Activated naive CD8-positive, alpha-beta T cell (primary cell): Measurements from ENCODE around the gene PLXNA4.
"Not testable (repeated sequence)": the region's sequence is repeated elsewhere in the genome, so short reads cannot be mapped to it uniquely, and the experiment has no call there.

Experiments used
- H3K27ac Mint-ChIP-seq: one replicate; pipeline ENCODE4 v1.8.0; 2021; ENCODE audit warnings: mixed read lengths
- H3K27me3 Mint-ChIP-seq: one replicate; pipeline ENCODE4 v1.8.0; 2021; ENCODE audit warnings: mixed read lengths
- H3K36me3 Mint-ChIP-seq: one replicate; pipeline ENCODE4 v1.8.0; 2021; ENCODE audit warnings: mixed read lengths
- H3K4me1 Mint-ChIP-seq: one replicate; pipeline ENCODE4 v1.8.0; 2021; ENCODE audit warnings: low read depth, mixed read lengths
- H3K4me3 Mint-ChIP-seq: one replicate; pipeline ENCODE4 v1.8.0; 2021; ENCODE audit warnings: mild to moderate bottlenecking, mixed read lengths
- H3K9me3 Mint-ChIP-seq: one replicate; pipeline ENCODE4 v1.8.0; 2021; ENCODE audit warnings: low read depth, mixed read lengths

PLXNA4 gene

DNA sequence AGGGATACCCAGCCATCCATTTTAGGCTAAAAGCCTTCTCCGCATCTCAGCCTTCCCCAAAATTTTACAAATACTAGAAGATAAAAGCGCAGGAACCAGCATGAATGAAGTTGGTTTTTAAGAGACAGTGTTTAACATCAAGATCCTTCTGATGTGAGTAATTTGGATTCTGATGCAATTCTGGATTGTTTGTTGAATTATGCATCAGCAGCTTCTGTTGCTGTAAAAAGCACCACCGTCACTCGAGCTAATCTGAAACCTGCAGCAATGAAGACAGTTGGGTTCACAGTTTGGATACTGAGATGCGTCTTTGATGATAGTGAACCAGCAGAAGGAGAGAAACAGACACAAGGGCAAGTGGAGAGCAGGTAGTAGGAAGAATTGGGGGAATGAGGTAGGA lies 179.2 kb downstream of the PLXNA4 start:
- Mint-ChIP-seq H3K4me1 (peaks cover 5% of the 10 kb centered on the region), H3K36me3 (peaks cover 4% of the 10 kb centered on the region), H3K9me3 (no peaks in the 10 kb centered on the region)

DNA sequence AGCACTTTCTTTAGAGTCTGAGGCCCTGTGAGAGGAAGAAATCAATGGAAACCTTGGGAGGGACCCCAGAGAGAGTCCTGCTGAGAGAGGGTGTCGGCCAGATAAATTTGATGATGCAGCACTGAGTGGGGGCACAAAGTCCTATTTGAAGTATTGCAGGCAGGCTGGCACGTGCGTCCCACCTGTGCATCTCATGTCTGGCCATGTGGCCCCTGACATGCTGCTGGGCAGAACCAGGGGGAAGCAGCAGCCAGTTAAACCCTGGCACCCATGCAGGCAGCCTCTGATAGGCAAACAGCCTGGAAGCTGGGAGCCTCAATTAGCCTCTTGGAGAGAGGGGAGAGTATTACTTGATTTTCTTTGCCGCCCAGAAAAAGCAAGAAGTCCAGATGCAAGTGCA lies 180.9 kb downstream of the PLXNA4 start:
- Mint-ChIP-seq H3K27me3 (no peaks in the 10 kb centered on the region), H3K36me3 (no peaks in the 10 kb centered on the region), H3K4me1 (peaks cover 5% of the 10 kb centered on the region), H3K4me3 (no peak overlapping the region), H3K9me3 (no peaks in the 10 kb centered on the region), H3K27ac (no peak overlapping the region)

More for the DNA sequence above, 179.2 kb downstream of the PLXNA4 start:
- H3K27me3 Mint-ChIP-seq: no peaks in the 10 kb centered on the region
- H3K27ac Mint-ChIP-seq: no peak overlapping the region
- no peak overlapping the region for H3K4me3 Mint-ChIP-seq

GRCh38 chr7:132394283-132395198 lies 181.7 kb downstream of the PLXNA4 start:
- Mint-ChIP-seq H3K9me3 (no peaks in the 10 kb centered on the region), H3K4me3 (no peak overlapping the region)

GRCh38 chr7:132393789-132394261 lies 182.4 kb downstream of the PLXNA4 start:
- H3K4me3 Mint-ChIP-seq: no peak overlapping the region
- no peaks in the 10 kb centered on the region for H3K36me3 Mint-ChIP-seq
- no peak overlapping the region for H3K27ac Mint-ChIP-seq

More at GRCh38 chr7:132394283-132395198, 181.7 kb downstream of the PLXNA4 start:
- H3K27ac Mint-ChIP-seq: no peak overlapping the region
- peaks cover 5% of the 10 kb centered on the region for H3K4me1 Mint-ChIP-seq
- H3K27me3 Mint-ChIP-seq: no peaks in the 10 kb centered on the region
- H3K36me3 Mint-ChIP-seq: no peaks in the 10 kb centered on the region

GRCh38 chr7:132392713-132393112 lies 183.6 kb downstream of the PLXNA4 start:
- H3K27ac Mint-ChIP-seq: no peak overlapping the region
- H3K36me3 Mint-ChIP-seq: no peaks in the 10 kb centered on the region
- peaks cover 5% of the 10 kb centered on the region for H3K4me1 Mint-ChIP-seq
- no peak overlapping the region for H3K4me3 Mint-ChIP-seq
- H3K9me3 Mint-ChIP-seq: no peaks in the 10 kb centered on the region
- no peaks in the 10 kb centered on the region for H3K27me3 Mint-ChIP-seq

More at GRCh38 chr7:132393789-132394261, 182.4 kb downstream of the PLXNA4 start:
- Mint-ChIP-seq H3K4me1 (peaks cover 5% of the 10 kb centered on the region), H3K9me3 (no peaks in the 10 kb centered on the region), H3K27me3 (no peaks in the 10 kb centered on the region)

GRCh38 chr7:132390705-132391104 lies 185.6 kb downstream of the PLXNA4 start:
- no peak overlapping the region for H3K27ac Mint-ChIP-seq
- no peaks in the 10 kb centered on the region for H3K9me3 Mint-ChIP-seq
- H3K27me3 Mint-ChIP-seq: no peaks in the 10 kb centered on the region
- H3K4me1 Mint-ChIP-seq: peaks cover 5% of the 10 kb centered on the region
- H3K4me3 Mint-ChIP-seq: no peak overlapping the region
- H3K36me3 Mint-ChIP-seq: no peaks in the 10 kb centered on the region

DNA sequence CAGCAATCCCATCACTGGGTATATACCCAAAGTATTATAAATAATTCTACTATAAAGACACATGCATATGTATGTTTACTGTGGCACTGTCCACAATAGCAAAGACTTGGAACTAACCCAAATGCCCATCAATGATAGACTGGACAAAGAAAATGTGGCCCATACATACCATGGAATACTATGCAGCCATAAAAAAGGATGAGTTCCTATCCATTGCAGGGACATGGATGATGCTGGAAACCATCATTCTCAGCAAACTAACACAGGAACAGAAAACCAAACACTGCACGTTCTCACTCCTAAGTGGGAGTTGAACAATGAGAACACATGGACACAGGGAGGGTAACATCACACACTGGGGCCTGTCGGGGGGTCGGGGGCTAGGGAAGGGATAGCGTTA lies 186.2 kb downstream of the PLXNA4 start:
- H3K27me3 Mint-ChIP-seq, H3K36me3 Mint-ChIP-seq, H3K9me3 Mint-ChIP-seq, H3K4me3 Mint-ChIP-seq, H3K27ac Mint-ChIP-seq, H3K4me1 Mint-ChIP-seq: not testable (repeated sequence)

DNA sequence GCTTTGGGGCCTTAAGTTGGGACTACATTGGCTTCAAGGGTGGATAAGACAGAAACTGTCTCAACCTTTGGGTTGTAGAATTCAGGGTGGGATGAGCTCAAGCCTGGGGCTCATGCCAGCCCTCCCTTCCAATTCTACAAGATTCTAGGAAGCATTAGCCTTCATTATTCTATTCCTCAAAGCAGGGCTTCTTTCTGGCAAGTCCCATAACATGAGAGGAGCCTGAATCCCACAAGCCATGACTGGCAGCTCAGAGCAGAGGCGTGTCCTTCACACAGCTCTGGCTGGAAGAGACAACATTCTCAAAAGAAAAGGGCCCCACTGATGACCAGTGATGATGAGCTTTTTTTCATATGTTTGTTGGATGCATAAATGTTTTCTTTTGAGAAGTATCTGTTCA lies 187.6 kb downstream of the PLXNA4 start:
- no peaks in the 10 kb centered on the region for H3K9me3 Mint-ChIP-seq
- no peak overlapping the region for H3K4me3 Mint-ChIP-seq
- H3K27ac Mint-ChIP-seq: no peak overlapping the region
- no peaks in the 10 kb centered on the region for H3K4me1 Mint-ChIP-seq
- no peaks in the 10 kb centered on the region for H3K36me3 Mint-ChIP-seq
- H3K27me3 Mint-ChIP-seq: no peaks in the 10 kb centered on the region

DNA sequence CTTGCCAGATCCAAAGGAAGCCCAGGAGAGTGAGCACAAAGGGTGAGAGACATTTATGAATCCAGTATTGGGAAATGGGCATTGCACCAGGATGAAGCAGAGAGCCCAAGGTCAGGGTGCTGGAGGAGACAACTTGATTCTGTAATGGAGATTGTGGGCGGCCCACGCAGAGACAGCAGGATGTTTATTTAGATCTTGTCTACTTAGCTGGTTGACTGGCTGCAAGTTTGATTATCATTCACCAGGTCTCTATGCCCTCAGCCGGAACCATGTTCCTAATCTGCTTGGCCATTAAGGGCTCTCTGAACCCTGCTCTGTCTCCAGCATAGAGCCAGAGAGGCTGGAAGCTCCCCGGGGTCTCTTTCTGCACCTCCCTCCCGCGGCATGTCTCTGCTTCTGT lies 188.7 kb downstream of the PLXNA4 start:
- H3K4me1 Mint-ChIP-seq: no peaks in the 10 kb centered on the region
- H3K9me3 Mint-ChIP-seq: no peaks in the 10 kb centered on the region
- H3K4me3 Mint-ChIP-seq: no peak overlapping the region
- H3K27me3 Mint-ChIP-seq: peaks cover 2% of the 10 kb centered on the region
- no peak overlapping the region for H3K27ac Mint-ChIP-seq
- no peaks in the 10 kb centered on the region for H3K36me3 Mint-ChIP-seq

DNA sequence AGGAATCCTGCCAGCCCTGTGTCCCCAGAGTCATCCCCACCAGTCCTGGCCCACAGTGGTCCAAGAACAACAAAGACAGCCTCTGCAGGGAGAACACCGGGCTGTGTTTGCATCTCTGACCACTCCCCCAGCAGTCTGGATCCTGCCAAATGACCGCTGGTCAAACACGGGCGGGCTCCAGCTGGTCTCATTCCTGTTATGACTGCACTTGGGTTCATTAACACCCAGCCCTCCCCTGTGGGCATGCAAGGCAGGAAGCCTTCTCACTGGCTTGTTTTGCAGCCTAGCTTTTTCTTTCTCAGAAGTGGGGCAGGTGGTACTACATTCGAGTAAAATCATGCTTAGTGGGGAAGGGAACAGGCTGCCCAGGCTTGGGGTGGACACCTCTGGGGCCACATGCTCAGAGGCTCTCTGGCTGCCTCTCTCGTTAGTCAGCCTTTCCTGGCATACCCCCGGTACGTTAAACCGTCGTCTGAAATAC lies 190.0 kb downstream of the PLXNA4 start:
- Mint-ChIP-seq H3K36me3 (no peaks in the 10 kb centered on the region), H3K9me3 (no peaks in the 10 kb centered on the region), H3K4me3 (no peak overlapping the region), H3K27ac (no peak overlapping the region), H3K4me1 (no peaks in the 10 kb centered on the region), H3K27me3 (peaks cover 2% of the 10 kb centered on the region)

DNA sequence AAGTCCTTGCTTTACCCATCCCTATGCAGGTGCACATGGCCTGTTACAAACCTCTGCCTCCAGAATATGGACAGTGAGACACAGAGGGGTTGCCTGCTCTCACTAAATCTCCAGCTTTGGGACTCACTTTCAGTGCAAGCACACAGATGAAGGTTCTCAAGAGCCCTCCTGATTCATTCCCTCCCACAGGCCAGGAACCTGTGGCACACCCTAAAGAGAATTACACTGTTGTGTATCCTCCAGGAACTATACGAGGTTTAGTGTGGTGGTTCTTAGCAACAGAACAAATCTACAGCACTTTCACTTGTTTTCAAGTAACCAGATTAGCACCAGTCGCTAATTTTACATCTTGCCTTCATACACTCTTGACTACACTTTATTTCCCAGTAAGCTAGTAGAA lies 192.3 kb downstream of the PLXNA4 start:
- no peak overlapping the region for H3K4me3 Mint-ChIP-seq
- no peak overlapping the region for H3K27ac Mint-ChIP-seq
- H3K27me3 Mint-ChIP-seq: peaks cover 3% of the 10 kb centered on the region
- no peaks in the 10 kb centered on the region for H3K4me1 Mint-ChIP-seq
- H3K9me3 Mint-ChIP-seq: no peaks in the 10 kb centered on the region
- H3K36me3 Mint-ChIP-seq: no peaks in the 10 kb centered on the region

DNA sequence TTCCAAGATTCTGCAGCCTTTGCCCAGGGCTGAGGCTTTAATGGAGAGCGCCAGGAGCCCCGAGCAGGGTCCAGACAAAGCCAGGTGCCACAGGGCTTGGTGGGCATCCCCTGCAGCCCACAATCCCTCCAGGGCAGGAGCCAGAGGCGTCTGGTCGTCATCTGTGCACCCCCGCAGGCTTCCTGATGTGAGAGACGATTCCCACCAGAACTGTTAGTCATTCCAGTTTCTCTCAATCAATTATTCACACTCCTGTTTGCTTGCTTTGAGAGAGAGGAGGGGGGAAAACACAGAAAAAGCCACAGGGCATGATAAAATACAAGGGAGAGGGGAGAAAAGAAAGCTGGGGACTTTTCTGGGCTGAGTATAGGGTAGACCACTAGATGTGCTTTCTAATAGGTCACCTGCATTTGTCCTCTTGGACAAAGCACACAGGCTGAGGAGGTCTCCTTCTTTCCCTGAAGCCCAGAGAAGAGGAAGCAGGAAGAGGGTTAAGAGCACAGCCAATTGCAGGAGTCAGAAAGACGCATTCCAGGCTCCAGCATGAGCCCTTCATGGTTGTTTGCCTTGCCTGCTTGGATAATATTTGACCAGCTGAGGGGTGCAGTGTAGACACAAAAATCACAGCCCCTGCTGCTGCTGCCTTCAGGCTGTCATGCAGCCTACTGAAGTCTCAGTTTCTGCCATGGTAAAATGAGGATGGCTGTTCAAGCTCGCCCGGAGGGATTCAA lies 194.4 kb downstream of the PLXNA4 start:
- Mint-ChIP-seq H3K27me3 (peaks cover 3% of the 10 kb centered on the region), H3K36me3 (no peaks in the 10 kb centered on the region)

DNA sequence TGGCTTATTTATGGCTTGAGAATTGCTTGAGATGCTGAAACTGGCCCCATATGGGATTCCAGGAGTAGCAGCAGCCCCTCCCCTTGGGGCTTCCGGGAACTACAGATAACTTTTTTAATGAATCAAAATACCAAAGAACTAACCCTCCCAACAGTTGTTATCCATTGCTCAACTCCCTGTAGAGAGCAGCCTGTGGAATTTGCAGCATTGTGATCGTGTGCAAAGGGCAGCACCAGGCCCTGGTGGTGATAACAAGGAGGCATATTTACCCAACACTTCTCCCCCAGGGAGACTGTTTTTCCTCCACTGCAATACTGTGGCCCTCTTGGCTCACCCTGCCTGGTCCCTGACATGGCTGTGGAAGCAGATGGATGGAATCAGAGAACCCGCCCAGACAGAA lies 196.2 kb downstream of the PLXNA4 start:
- Mint-ChIP-seq H3K4me3 (no peak overlapping the region), H3K9me3 (no peaks in the 10 kb centered on the region), H3K27ac (no peak overlapping the region), H3K27me3 (peaks cover 3% of the 10 kb centered on the region), H3K4me1 (no peaks in the 10 kb centered on the region), H3K36me3 (no peaks in the 10 kb centered on the region)

More for the DNA sequence above, 194.4 kb downstream of the PLXNA4 start:
- H3K9me3 Mint-ChIP-seq: no peaks in the 10 kb centered on the region
- H3K4me3 Mint-ChIP-seq: no peak overlapping the region
- H3K4me1 Mint-ChIP-seq: no peaks in the 10 kb centered on the region
- no peak overlapping the region for H3K27ac Mint-ChIP-seq

DNA sequence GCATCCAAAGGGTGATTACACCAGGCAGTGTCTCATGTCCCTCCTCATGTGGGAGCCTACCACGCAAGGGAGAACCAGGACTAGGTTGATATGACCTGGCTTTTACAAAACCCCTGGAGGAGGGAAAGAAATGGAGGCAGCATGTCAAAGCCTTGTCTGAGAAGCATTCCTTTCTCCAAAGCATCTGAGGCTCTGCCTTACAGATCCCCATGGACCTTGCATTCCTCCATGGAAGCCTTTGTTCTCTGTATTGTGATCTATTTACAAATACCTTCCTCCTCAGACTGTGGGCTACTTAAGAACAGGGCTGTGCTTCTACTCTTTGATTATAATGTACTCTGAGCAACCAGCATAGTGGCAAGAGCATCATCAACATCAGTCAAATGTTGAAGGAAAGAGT lies 197.0 kb downstream of the PLXNA4 start:
- peaks cover 3% of the 10 kb centered on the region for H3K27me3 Mint-ChIP-seq
- no peak overlapping the region for H3K4me3 Mint-ChIP-seq
- no peaks in the 10 kb centered on the region for H3K9me3 Mint-ChIP-seq
- H3K27ac Mint-ChIP-seq: no peak overlapping the region
- H3K36me3 Mint-ChIP-seq: no peaks in the 10 kb centered on the region
- H3K4me1 Mint-ChIP-seq: no peaks in the 10 kb centered on the region
